Spleen (tissue), 11 donors: ENCODE data around the gene TP53INP2. TPM values are rescaled to one million over a fixed set of nuclear protein-coding genes. Genes with fewer than 3 reads are reported as not detected.

Experiments
- DNase-seq: peaks from one replicate; pipeline ENCODE4 v3.0.0-alpha.2; 2020
- H3K27ac ChIP-seq, 8 donors: fragments of 200-600 bp; sonication (generic) in 7 of 8; 1 replicate in 4 of 8; 2 replicates in 4 of 8; pipeline versions ENCODE4 v1.5.0 to v1.8.0; 2016 to 2021; ENCODE audit warnings: inconsistent platforms in 4 of 8, mild to moderate bottlenecking in 4 of 8, moderate library complexity in 1 of 8
- H3K27me3 ChIP-seq, 7 donors: fragments of 200-600 bp; sonication (generic) in 6 of 7; replicated peaks in 1 of 7; 1 replicate in 4 of 7; 2 replicates in 3 of 7; pipeline versions ENCODE4 v1.5.0 to v1.8.0; 2016 to 2021; ENCODE audit warnings: inconsistent platforms in 3 of 7, mild to moderate bottlenecking in 1 of 7
- H3K36me3 ChIP-seq, 6 donors: fragments of 200-600 bp; sonication (generic) in 5 of 6; 1 replicate in 4 of 6; 2 replicates in 2 of 6; pipeline versions ENCODE4 v1.5.0 to v1.8.0; 2016 to 2021; ENCODE audit warnings: inconsistent platforms in 2 of 6
- H3K4me1 ChIP-seq, 6 donors: fragments of 200-600 bp; sonication (generic) in 5 of 6; 1 replicate in 3 of 6; 2 replicates in 3 of 6; pipeline versions ENCODE4 v1.5.0 to v1.8.0; 2016 to 2021; ENCODE audit warnings: inconsistent platforms in 3 of 6
- H3K4me3 ChIP-seq, 8 donors: fragments of 200-600 bp; sonication (generic) in 7 of 8; 1 replicate in 4 of 8; 2 replicates in 4 of 8; pipeline versions ENCODE4 v1.5.0 to v1.8.0; 2016 to 2021; ENCODE audit warnings: inconsistent platforms in 4 of 8, mild to moderate bottlenecking in 4 of 8, moderate library complexity in 2 of 8
- H3K9me3 ChIP-seq, 8 donors: fragments of 200-600 bp; sonication (generic) in 7 of 8; 1 replicate in 4 of 8; 2 replicates in 4 of 8; pipeline versions ENCODE4 v1.5.0 to v1.8.0; 2016 to 2021; ENCODE audit warnings: inconsistent platforms in 4 of 8
- CTCF ChIP-seq, 11 experiments: fragments of 200-600 bp in 7 of 11; fragments of 450-650 bp in 4 of 11; sonication (generic) in 4 of 11; IDR thresholded peaks in 8 of 11; conservative IDR thresholded peaks in 3 of 11; 1 replicate in 7 of 11; 2 replicates in 4 of 11; pipeline versions ENCODE4 v1.4.0 to v1.8.0; 2016 to 2021; ENCODE audit warnings: antibody characterized with exemption in 11 of 11, inconsistent platforms in 4 of 11, mild to moderate bottlenecking in 1 of 11
- POLR2A ChIP-seq, 3 donors: fragments of 450-650 bp; IDR thresholded peaks; one replicate each; pipeline ENCODE4 v1.5.1; 2017; ENCODE audit warnings: antibody characterized with exemption in 3 of 3, mild to moderate bottlenecking in 1 of 3
- POLR2AphosphoS5 ChIP-seq, 3 donors: sonication (generic); formaldehyde crosslinking; IDR thresholded peaks; one replicate each; pipeline ENCODE4 v1.5.1; 2017; ENCODE audit warnings: antibody characterized with exemption in 3 of 3
- WGBS, 5 donors: extraction: QIAGEN DNeasy Blood & Tissue Kit in 3 of 5; methylation state at CpG; one replicate each; pipeline versions ENCODE4 v1.1.5 to v1.1.7; 2013 to 2018; 5-methylcytosine and 5-hydroxymethylcytosine counted together
- intact Hi-C: fragments of 100-400 bp; cut with DNase I; formaldehyde crosslinking; loops from one replicate; pipeline ENCODE4 v1.15.0; 2023; ENCODE audit warnings: low total_unique reads
- polyA plus RNA-seq, 3 donors: library from polyadenylated mRNA; stranded (reverse); fragments of 200-250 nt; gene quantifications; one replicate each; pipeline ENCODE4 v1.2.1, GENCODE V29; 2013
- total RNA-seq, 7 donors: library from RNA; depleted of rRNA in 3 of 7; stranded (reverse); fragments of >200 nt in 3 of 7; fragmentation: NEBNext Ultra II Directional in 4 of 7; extraction: Animal tissue kit (Norgen Biotek cat#: 25700) in 4 of 7; gene quantifications; one replicate each; pipeline versions ENCODE4 v1.1.0 to v1.2.1, GENCODE V29; 2016 to 2021
- donor health status: healthy with polysubstance abuse.
- donor health status: DM: no; HTN: no; CAD: no; lungs with moderate emphysema.
- donor health status: DM: no; HTN: no; CAD: no.
- donor health status: Bipolar disorder and iron deficiency.
- donor health status: healthy.
- donor health status: DM: no; HTN: no; CAD: no.
- donor health status: DM: yes; HTN: yes; CAD: no.

The TP53INP2 gene
- total and polyA plus RNA-seq, 10 donors, result 2.0 to 10.6 (median 6.4) TPM

- 88 to 100% (median 94%) methylated on average over 1 of the region's 1 CpG for WGBS, 5 donors
- H3K4me1 ChIP-seq, result peaks cover 7 to 79% (median 48%) of the 10 kb centered on the region in 6 donors
These were observed 2.2 kb downstream of the TP53INP2 start for GRCh38 chr20:34706302-34706875.

GRCh38 chr20:34706912-34707784 is 3.0 kb downstream of the TP53INP2 start:
- no peak for DNase-seq
- no peaks in the 10 kb centered on the region for H3K9me3 ChIP-seq
- TF ChIP-seq CTCF (IDR thresholded peaks at IDR 0.05 in 8 of 11, conservative IDR thresholded peaks at IDR 0.05 in 3 of 11) (no peak), POLR2AphosphoS5 (IDR thresholded peaks at IDR 0.05) (no peak), POLR2A (IDR thresholded peaks at IDR 0.05) (no peak)
- WGBS, 5 donors, result 76 to 81% (median 77%) methylated on average over 3 of the region's 3 CpGs
- no peaks in the 10 kb centered on the region for H3K27me3 ChIP-seq
- peaks cover 0 to 16% (median 0%) of the 10 kb centered on the region in 6 donors for H3K36me3 ChIP-seq
- peak overlapping the region in 1 of 8 donors; percentile 100 for H3K27ac ChIP-seq
- peaks cover 7 to 79% (median 48%) of the 10 kb centered on the region in 6 donors for H3K4me1 ChIP-seq
- intact Hi-C loops, result loop anchor here (5.0 kb wide), 2 partner anchors 165 to 395 kb away; no protein-coding TSS in a partner anchor
- H3K4me3 ChIP-seq, result no peak overlapping the region

More at GRCh38 chr20:34706302-34706875, 2.2 kb downstream of the TP53INP2 start:
- TF ChIP-seq CTCF (IDR thresholded peaks at IDR 0.05 in 8 of 11, conservative IDR thresholded peaks at IDR 0.05 in 3 of 11) (no peak), POLR2A (IDR thresholded peaks at IDR 0.05) (no peak), POLR2AphosphoS5 (IDR thresholded peaks at IDR 0.05) (no peak)
- H3K27ac ChIP-seq, result peak overlapping the region in 3 of 8 donors; percentile 97 to 100 (median 100)
- H3K9me3 ChIP-seq, result no peaks in the 10 kb centered on the region
- no peak for DNase-seq
- peaks cover 0 to 9% (median 0%) of the 10 kb centered on the region in 6 donors for H3K36me3 ChIP-seq
- intact Hi-C loops, result loop anchor here (5.0 kb wide), 2 partner anchors 164 to 394 kb away; no protein-coding TSS in a partner anchor
- H3K4me3 ChIP-seq, result no peak overlapping the region
- no peaks in the 10 kb centered on the region for H3K27me3 ChIP-seq

- Histone ChIP-seq H3K9me3 (no peaks in the 10 kb centered on the region), H3K27ac (peak overlapping the region in 7 of 8 donors; percentile 75 to 91 (median 84)), H3K36me3 (peaks cover 0 to 31% (median 2%) of the 10 kb centered on the region in 6 donors), H3K27me3 (no peaks in the 10 kb centered on the region), H3K4me1 (peaks cover 4 to 76% (median 42%) of the 10 kb centered on the region in 6 donors), H3K4me3 (peak overlapping the region; percentile 71 to 86 (median 76))
- 3 to 6% (median 4%) methylated on average over 7 to 22 of the region's 22 CpGs for WGBS, 5 donors
- intact Hi-C loops, result loop anchor here (5.0 kb wide), 2 partner anchors 166 to 396 kb away; no protein-coding TSS in a partner anchor
- DNase-seq, result peak; percentile 88
- TF ChIP-seq CTCF (IDR thresholded peaks at IDR 0.05 in 8 of 11, conservative IDR thresholded peaks at IDR 0.05 in 3 of 11), result peak; percentile 8 to 81 (median 60)
- no peak for TF ChIP-seq POLR2AphosphoS5 (IDR thresholded peaks at IDR 0.05)
These were observed 4.5 kb downstream of the TP53INP2 start for GRCh38 chr20:34708621-34709043.
